ENCODE data around the gene TBCD. TPM values are rescaled to one million over a fixed set of nuclear protein-coding genes. Genes with fewer than 3 reads are reported as not detected.

Gene TBCD
- total and polyA plus RNA-seq, 9 of the 15 experiments (the other 6 are each of a cell fraction or from before 2014, with no cell fraction given), result 8.9 to 98.5 (median 28.0) TPM

- peak; percentile 74 for FAIRE-seq
- ChIA-PET POLR2A (no interaction called here), CTCF (ENCODE audit: low intra/inter-chr PET ratio) (interaction anchor here (0.6 kb wide), 1 partner anchor 291 kb away, joined by 4 read pairs; no protein-coding TSS in a partner anchor)
- no peak overlapping the region for H3K4me3 ChIP-seq
- DNase-seq (ENCODE audit: extremely low read depth in 1 of 4, low spot score in 3 of 4), result peak in 1 of 4 experiments; percentile 59
- no peak overlapping the region for H3K27ac ChIP-seq (ENCODE audit: extremely low read depth, low read depth, low read length)
- H4K20me1 ChIP-seq (replicated peaks; ENCODE audit: control insufficient read depth, insufficient read depth, low read length), result no peaks in the 10 kb centered on the region
- H3K36me3 ChIP-seq (ENCODE audit: control insufficient read depth, insufficient read depth, low read length), result peaks cover 56% of the 10 kb centered on the region
- WGBS (ENCODE audit: insufficient coverage, low coverage, missing lambda C conversion rate), result 87% methylated on average over 9 of the region's 10 CpGs
- intact Hi-C loops (cut with micrococcal nuclease), result no loop called here
- no peaks in the 10 kb centered on the region for H3K9me1 ChIP-seq (ENCODE audit: control insufficient read depth, insufficient read depth, low read length)
- no peak for ATAC-seq
- H3K4me1 ChIP-seq (replicated peaks in 1 of 2; ENCODE audit: control insufficient read depth in 2 of 2, insufficient read depth in 2 of 2, low read length in 2 of 2), result peaks cover 13 to 32% of the 10 kb centered on the region in 2 experiments; a peak in 4 of 5 replicates
- peaks cover 29% of the 10 kb centered on the region for H3K9me3 ChIP-seq (replicated peaks; ENCODE audit: control insufficient read depth, insufficient read depth, low read depth, low read length)
- TSS peak; percentile 4 for BruUV-seq (replicated peaks)
- H2AFZ ChIP-seq (ENCODE audit: low read depth, low read length), result no peak overlapping the region
- H3K27me3 ChIP-seq (ENCODE audit: control insufficient read depth in 2 of 2, insufficient read depth in 2 of 2, low read length in 2 of 2), result no peaks in the 10 kb centered on the region
- peaks cover 13% of the 10 kb centered on the region for H3K79me2 ChIP-seq (ENCODE audit: control insufficient read depth, insufficient read depth, low read length)
- in situ Hi-C loops (cut with MboI), result no loop called here
- H3K9ac ChIP-seq (ENCODE audit: insufficient read depth in 1 of 2, low read depth in 2 of 2, low read length in 2 of 2), result no peak overlapping the region
- H3K4me2 ChIP-seq (ENCODE audit: insufficient read depth, low read length), result no peak overlapping the region
- peak; percentile 98 for TF ChIP-seq TRIM28 (IDR thresholded peaks at IDR 0.05)
- TF ChIP-seq ZNF121 (CRISPR knock-in tag; conservative IDR thresholded peaks at IDR 0.05), result no peak
- no peak for TF ChIP-seq ZBTB7A (IDR thresholded peaks at IDR 0.05; ENCODE audit: borderline replicate concordance, control insufficient read depth, low read depth, low read length)
- TF ChIP-seq CBX3 (IDR thresholded peaks at IDR 0.05; ENCODE audit: borderline replicate concordance in 1 of 2, low read length in 2 of 2), result peak in 1 of 2 experiments; percentile 98; a peak in 2 of 3 replicates
- no peak for TF ChIP-seq NR2C2 (CRISPR knock-in tag; IDR thresholded peaks at IDR 0.05)
- no peak for TF ChIP-seq NR2C2 (tag; IDR thresholded peaks at IDR 0.05)
- TF ChIP-seq MEF2A (IDR thresholded peaks at IDR 0.05; ENCODE audit: control insufficient read depth, low read depth, low read length), result 0 out of 2 replicates have a peak, but pooled peaks have one; percentile 39
- no peak for TF ChIP-seq SLC30A9 (CRISPR knock-in tag; IDR thresholded peaks at IDR 0.05)
- TF ChIP-seq, protein P1, sequence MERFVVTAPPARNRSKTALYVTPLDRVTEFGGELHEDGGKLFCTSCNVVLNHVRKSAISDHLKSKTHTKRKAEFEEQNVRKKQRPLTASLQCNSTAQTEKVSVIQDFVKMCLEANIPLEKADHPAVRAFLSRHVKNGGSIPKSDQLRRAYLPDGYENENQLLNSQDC (CRISPR knock-in tag; IDR thresholded peaks at IDR 0.05), result no peak
- TF ChIP-seq XRCC3 (IDR thresholded peaks at IDR 0.05), result peak; percentile 73; the same call in 1 of the 2 replicates
- no peak for TF ChIP-seq ARID2 (IDR thresholded peaks at IDR 0.05)
- TF ChIP-seq ETV1 (tag; conservative IDR thresholded peaks at IDR 0.05; ENCODE audit: low read depth), result no peak
- peak; percentile 70 for TF ChIP-seq GATA2 (CRISPR knock-in tag; IDR thresholded peaks at IDR 0.05)
- TF ChIP-seq TCFL5 (CRISPR knock-in tag; conservative IDR thresholded peaks at IDR 0.05), result no peak
- no peak for TF ChIP-seq EP400 (IDR thresholded peaks at IDR 0.05)
- TF ChIP-seq CBX5 (IDR thresholded peaks at IDR 0.05; ENCODE audit: borderline replicate concordance, low read depth), result peak; percentile 90
- no peak for TF ChIP-seq RCOR1 (IDR thresholded peaks at IDR 0.05; ENCODE audit: borderline replicate concordance in 1 of 2, low read depth in 2 of 2, low read length in 2 of 2)
- peak in 1 of 2 experiments; percentile 68; a peak in 1 of 4 replicates for TF ChIP-seq ARNT (IDR thresholded peaks at IDR 0.05)
- peak; percentile 77 to 93 for TF ChIP-seq TRIM24 (IDR thresholded peaks at IDR 0.05)
- TF ChIP-seq MCM3 (IDR thresholded peaks at IDR 0.05), result no peak
- TF ChIP-seq BHLHE40 (IDR thresholded peaks at IDR 0.05; ENCODE audit: low read length), result peak; percentile 60; the same call in 1 of the 2 replicates
- TF ChIP-seq ARID3B (CRISPR knock-in tag; IDR thresholded peaks at IDR 0.05; ENCODE audit: borderline replicate concordance), result no peak
- peak; percentile 99 for TF ChIP-seq ZFP1 (CRISPR knock-in tag; IDR thresholded peaks at IDR 0.05)
- peak; percentile 71; the same call in 1 of the 2 replicates for TF ChIP-seq ZNF445 (CRISPR knock-in tag; IDR thresholded peaks at IDR 0.05; ENCODE audit: low read depth)
Measured at GRCh38 chr17:82740906-82741759, 10.7 kb upstream of the TBCD start.
